Measurements from ENCODE around the gene HOXD4. TPM values are rescaled to one million over a fixed set of nuclear protein-coding genes. Genes with fewer than 3 reads are reported as not detected.

Gene HOXD4
- total RNA-seq, 1 experiment from 2014 or later, result not detected

- CTCF ChIA-PET, result interaction anchor here (1.2 to 1.4 kb wide), 2 partner anchors 310 to 509 kb away, joined by 3 to 5 read pairs; no protein-coding TSS in a partner anchor
- H3K9me3 Mint-ChIP-seq, result no peaks in the 10 kb centered on the region
These were observed 6.0 kb upstream of the HOXD4 start for GRCh38 chr2:176145085-176145969.

More at GRCh38 chr2:176145085-176145969, 6.0 kb upstream of the HOXD4 start:
- TF ChIP-seq TEAD4 (CRISPR knock-in tag; IDR thresholded peaks at IDR 0.05), result no peak
- no peak for TF ChIP-seq MAX (CRISPR knock-in tag; IDR thresholded peaks at IDR 0.05)
- TF ChIP-seq ETV6 (CRISPR knock-in tag; IDR thresholded peaks at IDR 0.05), result no peak
- no peak for TF ChIP-seq ZMAT4 (CRISPR knock-in tag; IDR thresholded peaks at IDR 0.05)
- no peak for TF ChIP-seq ZNF232 (CRISPR knock-in tag; IDR thresholded peaks at IDR 0.05)
- TF ChIP-seq ARID4B (CRISPR knock-in tag; IDR thresholded peaks at IDR 0.05; ENCODE audit: borderline replicate concordance), result no peak
- no peak for TF ChIP-seq NFATC4 (CRISPR knock-in tag; IDR thresholded peaks at IDR 0.05)
- no peak for TF ChIP-seq ZNF416 (CRISPR knock-in tag; IDR thresholded peaks at IDR 0.05)
- no peak for TF ChIP-seq JAZF1 (CRISPR knock-in tag; IDR thresholded peaks at IDR 0.05)
- TF ChIP-seq GRHL2 (CRISPR knock-in tag; IDR thresholded peaks at IDR 0.05; ENCODE audit: insufficient replicate concordance, severe bottlenecking), result no peak
- TF ChIP-seq TCF7 (CRISPR knock-in tag; IDR thresholded peaks at IDR 0.05; ENCODE audit: low read depth), result no peak
- TF ChIP-seq PREB (CRISPR knock-in tag; IDR thresholded peaks at IDR 0.05; ENCODE audit: borderline replicate concordance), result no peak
- TF ChIP-seq JUN (CRISPR knock-in tag; IDR thresholded peaks at IDR 0.05), result no peak
- no peak for TF ChIP-seq GTF2I (CRISPR knock-in tag; conservative IDR thresholded peaks at IDR 0.05)
- no peak for TF ChIP-seq PRRX2 (CRISPR knock-in tag; IDR thresholded peaks at IDR 0.05)
- TF ChIP-seq IRF2 (CRISPR knock-in tag; IDR thresholded peaks at IDR 0.05; ENCODE audit: borderline replicate concordance, low read depth), result no peak
- TF ChIP-seq PRDM15 (CRISPR knock-in tag; IDR thresholded peaks at IDR 0.05), result no peak
- Mint-ChIP-seq H3K4me3 (no peak overlapping the region), H3K27ac (no peak overlapping the region), H3K36me3 (no peaks in the 10 kb centered on the region), H3K27me3 (ENCODE audit: low read depth) (peaks cover 98% of the 10 kb centered on the region), H3K4me1 (peaks cover 15% of the 10 kb centered on the region)
- no peak for DNase-seq (ENCODE audit: low spot score)
- POLR2A ChIA-PET, result no interaction called here
- ATAC-seq, result no peak
